GM18505 (cell line): ENCODE results near the gene PEAK3.

Experiments
- ATAC-seq: cut with Tn5 transposase; IDR thresholded peaks from one replicate; pipeline ENCODE4 v1.9.1; 2021; ENCODE audit not compliant: unreplicated experiment
- POLR2A ChIP-seq: IDR thresholded peaks from 4 replicates; pipeline ENCODE4 v1.6.1; 2011; ENCODE audit warnings: borderline replicate concordance; ENCODE audit not compliant: insufficient read depth, insufficient read length; ENCODE audit errors: extremely low read depth

PEAK3 gene

DNA sequence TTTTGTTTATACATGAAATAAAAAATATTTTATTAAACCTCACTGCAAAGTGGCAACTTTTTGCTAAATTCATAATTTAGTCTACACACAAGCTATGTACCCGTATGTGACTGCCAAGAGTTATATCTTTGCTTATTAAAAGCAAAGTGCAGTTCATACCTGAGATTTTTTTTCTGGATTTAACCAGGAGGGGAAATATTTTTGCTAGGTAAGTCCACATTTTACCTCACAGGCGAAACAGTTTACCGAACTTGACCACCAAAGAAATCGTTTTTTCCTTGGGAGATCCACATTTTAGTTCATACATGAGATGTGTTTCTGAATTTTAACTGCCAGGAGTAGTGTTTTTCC lies 13.5 kb downstream of the PEAK3 start:
- ATAC-seq, result no peak
- TF ChIP-seq POLR2A, result no peak

DNA sequence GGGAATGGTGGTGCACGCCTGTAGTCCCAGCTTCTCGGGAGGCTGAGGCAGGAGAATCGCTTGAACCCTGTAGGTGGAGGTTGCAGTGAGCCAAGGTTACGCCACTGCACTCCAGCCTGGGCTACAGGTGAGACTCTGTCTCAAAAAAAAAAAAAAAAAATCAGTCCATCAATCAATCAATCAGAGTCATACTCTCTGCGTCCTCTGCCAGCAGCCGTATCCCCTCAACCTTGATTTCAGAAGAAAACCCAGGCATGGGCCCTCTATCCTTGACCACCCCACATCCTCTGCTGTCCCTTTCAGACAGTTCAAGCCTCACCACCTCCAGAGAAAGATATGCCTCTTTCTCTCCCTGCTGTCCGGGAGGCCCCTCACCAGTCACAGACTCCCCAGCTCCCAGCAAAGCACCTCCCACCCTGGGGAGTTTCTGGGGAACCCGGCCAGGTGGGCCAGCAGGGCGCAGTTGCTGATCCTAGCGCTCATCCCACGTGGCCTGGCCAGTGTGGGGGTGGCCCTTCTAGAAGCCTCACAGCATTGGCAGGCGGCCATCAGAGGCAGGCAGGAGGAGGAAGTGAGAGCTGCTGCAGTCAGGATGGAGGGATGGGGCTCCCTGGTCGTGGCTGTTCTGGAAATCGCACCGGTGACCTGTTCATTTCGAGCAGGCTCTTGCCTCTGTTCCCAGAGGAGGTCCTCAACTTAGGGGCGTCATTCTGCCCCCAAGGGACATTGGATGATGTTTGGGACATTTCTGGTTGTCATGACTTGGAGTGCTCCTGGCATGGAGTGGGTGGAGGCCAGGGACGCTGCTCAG lies 15.6 kb downstream of the PEAK3 start:
- peak; percentile 35 for TF ChIP-seq POLR2A
- no peak for ATAC-seq

DNA sequence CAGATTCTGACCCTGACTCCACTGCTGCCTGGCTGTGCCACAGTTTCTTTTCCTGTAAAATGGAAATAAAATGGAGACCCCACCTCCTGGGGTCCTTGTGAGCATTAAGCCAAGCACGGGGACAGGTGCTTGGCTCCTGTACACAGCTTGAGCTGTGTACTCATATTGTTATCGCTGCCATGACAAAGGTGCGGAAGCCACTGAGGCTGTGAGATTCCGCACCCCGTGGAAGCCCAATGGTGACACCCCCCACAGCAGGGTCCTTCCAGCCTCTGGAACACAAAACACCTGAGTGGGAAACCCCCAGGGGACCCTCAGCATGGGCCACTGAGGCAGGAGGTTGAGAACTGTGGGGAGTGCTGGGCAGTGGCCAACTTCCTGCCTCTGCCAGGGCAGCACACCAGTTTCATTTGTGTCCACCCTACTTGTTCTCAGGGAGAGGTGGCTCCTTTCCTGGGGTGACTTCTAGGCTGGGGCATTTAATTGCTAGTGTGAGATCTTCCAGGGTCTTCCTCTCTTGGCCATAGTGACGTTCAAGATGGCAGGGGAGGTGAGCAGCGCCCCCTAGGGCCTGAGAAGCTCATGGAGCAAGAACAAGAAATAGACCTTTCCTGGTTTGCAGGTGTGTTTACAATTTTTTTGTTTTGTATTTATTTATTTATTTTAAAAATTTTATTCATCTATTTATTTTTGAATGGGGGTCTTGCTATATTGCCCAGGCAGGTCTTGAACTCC lies 20.4 kb downstream of the PEAK3 start:
- ATAC-seq, result no peak
- no peak for TF ChIP-seq POLR2A

DNA sequence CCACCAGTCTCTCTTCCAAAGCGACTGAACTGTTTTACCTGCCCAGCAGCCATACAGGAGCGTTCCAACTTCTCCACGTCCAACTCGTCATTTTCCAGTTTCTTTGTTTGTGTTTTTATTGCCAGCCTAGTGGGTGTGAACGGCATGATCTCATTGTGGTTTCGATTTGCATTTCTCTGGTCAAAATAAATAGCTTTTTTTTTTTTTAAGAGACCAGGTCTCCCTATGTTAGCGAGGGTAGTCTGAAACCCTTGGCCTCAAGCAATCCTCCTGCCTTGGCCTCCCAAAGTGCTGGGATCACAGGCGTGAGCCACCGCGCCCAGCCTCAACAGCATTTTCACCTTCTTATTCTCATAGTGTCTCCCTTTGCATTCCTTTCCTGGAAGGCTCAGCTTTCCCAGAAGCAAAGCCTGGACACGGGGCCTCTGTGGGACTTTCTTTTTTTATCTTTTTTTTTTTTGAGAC lies 21.6 kb downstream of the PEAK3 start:
- ATAC-seq, result no peak
- no peak for TF ChIP-seq POLR2A

DNA sequence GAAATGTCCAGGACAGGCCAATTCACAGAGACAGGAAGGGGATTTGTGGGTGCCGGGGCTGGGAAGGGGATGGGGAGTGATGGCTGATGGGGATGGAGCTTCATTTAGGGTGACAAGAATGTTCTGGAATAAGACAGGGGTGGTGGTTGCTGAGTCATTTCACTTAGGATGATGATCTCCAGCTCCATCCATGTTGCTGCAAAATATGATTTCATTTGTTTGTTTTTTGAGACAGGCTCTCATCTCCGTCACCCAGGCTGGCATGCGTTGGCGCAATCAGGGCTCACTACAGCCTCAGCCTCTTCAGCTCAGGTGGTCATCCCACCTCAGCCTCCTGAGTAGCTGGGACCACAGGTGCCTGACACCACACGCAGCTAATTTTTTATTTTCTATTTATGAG lies 22.6 kb downstream of the PEAK3 start:
- no peak for ATAC-seq
- no peak for TF ChIP-seq POLR2A

DNA sequence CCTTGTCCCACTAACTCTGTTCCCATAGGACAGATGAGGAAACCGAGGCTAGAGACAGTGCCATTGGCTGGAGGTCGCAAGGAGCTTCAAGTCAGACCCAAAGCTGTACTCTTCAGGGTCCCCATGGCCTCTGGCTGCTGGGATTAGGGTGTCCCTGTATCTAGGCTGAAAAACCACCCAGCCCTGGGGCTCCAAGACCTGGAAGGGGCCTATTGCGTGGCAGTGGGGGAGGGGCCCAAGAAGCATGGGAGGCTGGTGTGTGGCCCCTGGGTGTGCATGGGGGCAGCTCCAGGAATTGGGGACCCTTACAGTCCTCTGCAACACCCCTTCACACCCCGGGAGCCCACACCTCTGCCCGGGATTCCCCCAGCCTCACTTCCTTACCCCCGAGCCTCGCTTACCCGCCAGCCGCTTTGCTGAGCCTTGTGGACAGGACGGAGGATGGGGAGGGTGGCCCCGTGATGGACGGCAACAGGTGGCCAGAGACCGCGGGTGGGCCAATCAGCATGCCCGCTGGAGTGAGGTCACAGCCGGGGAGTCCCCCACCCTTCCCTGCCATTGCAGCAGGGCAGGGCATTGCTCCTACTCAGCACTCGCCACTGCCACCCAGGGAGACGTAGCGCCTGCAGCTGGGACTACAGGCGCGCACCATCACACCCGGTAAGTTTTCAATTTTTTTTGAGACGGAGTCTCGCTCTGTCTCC lies 25.8 kb downstream of the PEAK3 start, which contains the start of gene JSRP1:
JSRP1 (minus strand) TSS at position 436 of the 704 bp plus-strand sequence. CDS start 1,103 bp downstream, outside the sequence.
- no peak for TF ChIP-seq POLR2A
- ATAC-seq, result no peak

DNA sequence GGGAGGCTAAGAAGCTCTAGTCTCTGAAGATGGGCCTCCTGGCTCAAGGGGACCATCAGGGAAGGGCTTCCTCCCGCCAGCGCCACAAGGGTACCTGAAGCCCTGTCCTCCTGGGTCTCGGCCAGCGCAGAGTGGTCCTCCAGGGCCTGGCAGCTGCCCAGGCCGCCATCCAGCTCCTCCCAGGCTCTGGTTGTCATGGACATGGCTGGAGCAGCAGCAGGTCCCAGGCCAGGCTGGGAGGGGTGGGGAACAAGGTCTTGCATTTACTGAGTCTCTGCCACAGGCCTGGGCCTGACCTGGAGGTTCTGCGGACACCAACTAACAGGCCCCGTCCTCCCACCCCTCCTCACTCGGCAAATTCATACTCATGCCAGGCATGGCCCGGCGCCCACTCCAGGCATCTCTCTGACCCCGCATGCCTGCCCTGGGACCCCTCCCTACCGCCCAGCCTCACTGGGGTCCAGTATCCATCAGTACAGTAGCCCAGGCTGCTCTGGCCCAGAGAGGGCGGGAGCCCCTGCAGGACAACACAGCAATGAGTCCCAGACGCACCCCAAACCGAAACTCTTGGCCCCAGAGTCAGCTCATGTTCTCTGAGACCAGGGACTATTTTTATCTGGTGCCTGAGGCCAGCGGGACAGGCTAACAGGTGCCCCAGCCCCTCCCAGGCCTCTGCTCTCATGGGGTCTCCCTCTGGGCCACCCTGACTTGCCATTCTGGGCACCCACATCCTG lies 26.7 kb downstream of the PEAK3 start:
- no peak for TF ChIP-seq POLR2A
- no peak for ATAC-seq

DNA sequence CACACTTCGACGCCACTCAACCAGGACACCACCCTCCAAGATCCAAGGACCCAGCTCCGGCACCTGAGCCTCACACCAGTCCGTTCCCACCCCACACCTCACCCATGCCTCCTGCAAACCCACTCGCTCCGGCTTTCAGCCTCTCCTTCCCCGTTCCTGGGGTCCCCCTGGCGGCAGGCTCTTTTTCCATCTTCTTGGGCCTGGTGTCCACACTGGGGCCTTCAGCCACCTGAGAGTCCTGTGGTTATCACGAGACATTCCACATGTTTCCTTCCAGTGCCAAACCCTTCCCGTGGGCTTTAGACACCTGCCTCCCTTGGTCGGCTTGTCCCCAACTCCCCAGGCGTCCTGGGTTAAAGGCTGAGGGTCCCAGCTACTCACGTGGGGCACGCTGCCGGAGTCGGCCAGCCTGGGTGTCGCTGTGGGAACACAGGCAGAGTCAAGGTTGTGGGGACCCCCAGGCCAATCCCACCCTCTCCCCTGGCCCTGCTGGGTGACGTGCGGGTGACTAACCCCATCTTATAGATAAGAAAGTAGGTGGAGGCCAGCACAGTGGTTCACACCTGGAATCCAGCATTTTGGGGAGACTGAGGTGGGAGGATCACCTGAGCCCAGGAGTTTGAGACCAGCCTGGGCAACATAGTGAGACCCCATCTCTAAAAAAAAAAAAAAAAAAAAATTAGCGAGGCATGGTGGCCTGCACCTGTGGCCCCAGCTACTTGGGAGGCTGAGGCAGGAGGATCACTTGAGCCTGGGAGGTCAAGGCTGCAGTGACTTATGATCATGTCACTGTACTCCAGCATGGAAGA lies 27.7 kb downstream of the PEAK3 start:
- no peak for ATAC-seq
- no peak for TF ChIP-seq POLR2A

DNA sequence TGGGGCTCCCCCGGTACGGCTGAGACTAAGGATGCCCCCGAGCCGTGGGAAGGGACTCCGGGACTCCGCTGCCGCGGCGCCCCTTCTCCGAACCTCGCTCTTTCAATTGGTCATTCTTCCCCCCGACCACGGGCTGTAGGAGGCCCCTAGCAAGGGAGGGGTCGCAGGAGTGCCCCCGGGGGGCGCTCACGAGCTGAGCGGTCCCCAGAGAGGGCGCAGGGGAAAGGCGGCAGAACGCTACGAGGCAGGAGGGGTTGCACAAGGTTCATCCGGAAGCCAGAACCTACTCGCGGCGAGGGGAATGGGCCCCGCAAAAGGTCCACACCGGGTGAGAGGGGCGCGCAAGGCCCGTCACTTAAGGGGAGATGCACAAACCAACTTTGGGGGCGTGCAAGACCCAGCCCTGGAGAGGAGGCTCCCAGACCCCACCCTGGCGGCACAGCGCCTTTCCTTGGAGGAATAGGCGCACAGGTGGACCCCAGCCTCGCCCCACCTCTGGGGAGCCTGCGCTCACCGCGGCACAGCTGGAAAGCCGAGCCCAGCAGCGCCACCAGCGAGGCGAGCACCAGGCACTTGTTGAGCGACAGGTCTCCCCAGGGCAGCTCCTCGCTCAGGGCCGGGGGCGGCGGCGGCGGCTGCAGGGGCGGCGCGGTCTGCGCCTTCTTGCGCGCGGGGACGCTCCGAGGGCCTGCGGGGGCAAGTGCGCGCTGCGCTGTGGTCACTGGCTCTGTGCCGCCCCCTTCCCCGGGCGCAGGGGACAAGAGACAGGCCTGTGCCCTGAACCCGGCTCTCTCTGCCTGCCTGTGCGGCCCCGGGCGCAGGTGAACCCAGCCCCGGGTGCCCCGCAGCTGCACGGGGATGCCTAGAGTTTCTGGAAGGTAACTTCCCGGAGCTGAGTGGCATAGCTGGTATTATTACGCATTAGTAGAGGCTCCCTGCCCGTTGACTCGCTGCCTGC lies 28.6 kb downstream of the PEAK3 start:
- TF ChIP-seq POLR2A, result no peak
- ATAC-seq, result no peak

DNA sequence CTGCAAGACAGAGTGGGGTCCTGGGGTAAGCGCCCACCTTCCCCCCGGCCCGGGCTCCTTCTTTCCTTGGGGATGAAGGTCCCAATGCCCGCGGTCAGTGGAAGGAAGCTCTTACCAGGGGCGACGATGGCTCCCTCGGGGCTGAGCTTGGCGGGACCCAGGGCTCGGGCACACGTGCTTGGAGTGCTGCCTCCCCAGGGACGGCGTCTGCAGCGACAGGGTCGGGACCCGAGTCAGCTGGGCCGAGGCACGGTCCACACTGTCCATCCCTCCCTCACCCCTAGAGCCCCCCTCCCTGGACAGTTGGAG lies 29.2 kb downstream of the PEAK3 start:
- ATAC-seq, result no peak
- no peak for TF ChIP-seq POLR2A

DNA sequence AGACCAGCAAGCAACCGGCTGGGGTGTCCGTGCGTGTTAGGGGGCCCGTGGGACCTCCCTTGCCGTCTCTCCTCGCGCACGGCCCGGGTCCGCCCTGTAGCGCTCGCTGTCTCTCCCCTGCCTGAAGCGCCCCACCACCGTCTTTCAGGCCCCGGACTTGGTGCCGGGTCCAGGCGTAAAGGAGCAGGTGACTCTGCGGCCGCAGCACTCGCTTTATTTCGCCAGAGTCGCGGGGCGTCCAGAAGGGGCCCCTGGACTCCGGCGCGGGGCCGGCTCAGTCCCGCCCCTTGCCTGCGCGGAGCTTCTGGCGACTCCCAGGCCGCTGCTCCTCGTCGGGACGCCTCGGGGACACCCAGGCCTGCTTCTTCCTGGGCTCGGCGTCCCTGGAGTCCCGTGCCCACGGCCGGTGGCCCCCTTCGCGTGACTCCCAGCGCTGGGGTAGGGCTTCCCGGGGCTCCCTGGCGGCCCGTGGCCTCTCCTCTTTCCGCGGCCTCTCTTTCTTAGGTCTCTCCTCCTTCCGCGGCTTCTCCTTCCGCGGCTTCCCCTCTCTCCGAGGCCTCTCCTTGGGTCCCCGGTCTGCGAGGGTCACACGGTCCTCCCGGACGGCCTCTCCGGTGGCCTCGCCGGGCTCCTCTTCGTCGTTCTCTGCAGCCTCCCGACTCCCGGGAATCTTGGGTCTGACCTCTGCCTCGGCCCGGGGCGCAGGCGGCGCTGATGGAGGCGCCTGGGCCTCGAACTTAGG lies 29.7 kb downstream of the PEAK3 start:
- no peak for TF ChIP-seq POLR2A
- no peak for ATAC-seq
